Heart left ventricle (tissue), 13 donors: ENCODE results near the gene SLC9A3.

Experiments used
- POLR2A ChIP-seq, 2 donors: fragments of 450-650 bp; IDR thresholded peaks; one replicate each; pipeline ENCODE4 v1.6.1; 2017; ENCODE audit warnings: antibody characterized with exemption in 2 of 2, mild to moderate bottlenecking in 2 of 2, moderate library complexity in 2 of 2
- TF ChIP-seq, protein P1 (sequence below), 12 donors: fragments of 200-600 bp; sonication (generic) in 4 of 12; IDR thresholded peaks; one replicate each; pipeline versions ENCODE4 v1.5.0 to v1.8.0; 2018 to 2022; ENCODE audit warnings: antibody characterized with exemption in 12 of 12, mild to moderate bottlenecking in 5 of 12
- donor health status: ischemic (EF 13 %, LVEDD 7.1; RV severe dilation, severe dysfunction).
- donor health status: DM: no; HTN: yes; CAD: no.
- donor health status: DM: no; HTN: no; CAD: no.
- donor health status: ischemic (EF 25% LVEDD 6.9; RV normal size, moderate dysfunction).
- donor health status: ischemic (EF 25% LVEDD 5.7; RV mildly dilated, moderate dysfunction).
- donor health status: ischemic (EF 35%, LVEDD 5.7; RV mildly dilated, moderate dysfunction).
- donor health status: nonischemic (EF 11% LVEDD 7.7; RV severe dilation, severe dysfunction).
- donor health status: DM: yes; HTN: yes; CAD: no.
- donor health status: PGD.
- donor health status: ischemic (EF 29% LVEDD 5.4; RV normal size, mild dysfunction).
- donor health status: nonischemic (EF 23%, LVEDD 6.1; RV moderate dilation, normal function).

DNA sequence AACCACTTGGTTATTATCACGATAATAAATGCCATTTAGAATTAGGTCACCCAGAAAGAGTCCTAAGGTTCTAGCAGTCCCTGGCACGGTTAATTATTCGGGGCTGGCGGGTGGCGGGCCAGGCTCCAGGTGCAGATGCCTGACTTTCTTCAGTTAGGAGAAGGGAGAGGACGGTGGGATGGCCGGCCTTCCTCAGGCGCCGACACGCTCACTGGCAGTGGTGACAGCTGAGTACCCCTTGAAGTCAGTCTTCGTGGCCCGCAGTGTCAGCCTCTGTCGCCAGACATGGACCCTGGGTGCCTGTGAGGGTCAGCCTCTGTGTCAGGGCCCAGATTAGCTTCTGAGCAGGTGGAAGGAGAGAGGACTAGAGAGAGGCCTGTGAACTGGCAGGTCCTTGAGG, 102.3 kb downstream of the SLC9A3 start:
- TF ChIP-seq, protein P1, sequence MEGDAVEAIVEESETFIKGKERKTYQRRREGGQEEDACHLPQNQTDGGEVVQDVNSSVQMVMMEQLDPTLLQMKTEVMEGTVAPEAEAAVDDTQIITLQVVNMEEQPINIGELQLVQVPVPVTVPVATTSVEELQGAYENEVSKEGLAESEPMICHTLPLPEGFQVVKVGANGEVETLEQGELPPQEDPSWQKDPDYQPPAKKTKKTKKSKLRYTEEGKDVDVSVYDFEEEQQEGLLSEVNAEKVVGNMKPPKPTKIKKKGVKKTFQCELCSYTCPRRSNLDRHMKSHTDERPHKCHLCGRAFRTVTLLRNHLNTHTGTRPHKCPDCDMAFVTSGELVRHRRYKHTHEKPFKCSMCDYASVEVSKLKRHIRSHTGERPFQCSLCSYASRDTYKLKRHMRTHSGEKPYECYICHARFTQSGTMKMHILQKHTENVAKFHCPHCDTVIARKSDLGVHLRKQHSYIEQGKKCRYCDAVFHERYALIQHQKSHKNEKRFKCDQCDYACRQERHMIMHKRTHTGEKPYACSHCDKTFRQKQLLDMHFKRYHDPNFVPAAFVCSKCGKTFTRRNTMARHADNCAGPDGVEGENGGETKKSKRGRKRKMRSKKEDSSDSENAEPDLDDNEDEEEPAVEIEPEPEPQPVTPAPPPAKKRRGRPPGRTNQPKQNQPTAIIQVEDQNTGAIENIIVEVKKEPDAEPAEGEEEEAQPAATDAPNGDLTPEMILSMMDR (IDR thresholded peaks at IDR 0.05), result no peak
- TF ChIP-seq POLR2A (IDR thresholded peaks at IDR 0.05), result no peak
